ENCODE data around the gene RAB11FIP4. TPM values are rescaled to one million over a fixed set of nuclear protein-coding genes. Genes with fewer than 3 reads are reported as not detected.

RAB11FIP4 gene
- total and polyA plus RNA-seq, 4 donors: 1.5 to 16.0 (median 3.3) TPM

DNA sequence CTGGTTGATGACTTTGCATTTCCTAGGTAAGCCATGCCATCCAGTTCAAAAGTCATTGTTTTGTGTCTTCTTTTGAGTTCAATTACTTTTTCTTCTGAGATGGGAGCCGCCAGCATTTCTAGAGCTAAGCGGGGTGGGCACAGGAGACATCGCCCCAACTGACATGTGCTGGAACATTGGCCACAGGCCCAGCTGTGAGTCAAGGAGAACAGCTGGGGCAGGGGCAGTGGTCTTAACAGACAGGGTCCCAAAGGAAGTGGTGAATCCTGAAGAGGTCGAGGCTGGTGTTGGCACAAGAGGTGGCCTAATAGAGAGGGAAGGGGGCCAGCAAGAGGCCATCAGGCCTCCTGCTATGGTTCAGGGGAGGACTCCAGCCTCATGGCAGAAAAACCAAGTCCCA lies 17.1 kb downstream of the RAB11FIP4 start:
- Histone ChIP-seq H3K4me3 (ENCODE audit: low read depth in 1 of 3, low read length in 3 of 3) (no peak overlapping the region), H3K27ac (ENCODE audit: low read depth in 1 of 2, low read length in 2 of 2) (no peak overlapping the region), H3K27me3 (ENCODE audit: control insufficient read depth in 4 of 4, insufficient read depth in 4 of 4, low read length in 3 of 4) (peaks cover 0 to 2% (median 0%) of the 10 kb centered on the region in 4 donors), H3K9me3 (ENCODE audit: control insufficient read depth in 4 of 4, low read length in 3 of 4) (no peaks in the 10 kb centered on the region), H3K4me1 (ENCODE audit: control insufficient read depth in 4 of 4, insufficient read depth in 4 of 4, low read length in 3 of 4) (no peaks in the 10 kb centered on the region), H3K36me3 (ENCODE audit: control insufficient read depth in 4 of 4, insufficient read depth in 3 of 4, low read depth in 1 of 4, low read length in 3 of 4) (no peaks in the 10 kb centered on the region), H3K9ac (ENCODE audit: low read depth in 1 of 2, low read length in 2 of 2) (no peak overlapping the region)
- TF ChIP-seq, protein P1, sequence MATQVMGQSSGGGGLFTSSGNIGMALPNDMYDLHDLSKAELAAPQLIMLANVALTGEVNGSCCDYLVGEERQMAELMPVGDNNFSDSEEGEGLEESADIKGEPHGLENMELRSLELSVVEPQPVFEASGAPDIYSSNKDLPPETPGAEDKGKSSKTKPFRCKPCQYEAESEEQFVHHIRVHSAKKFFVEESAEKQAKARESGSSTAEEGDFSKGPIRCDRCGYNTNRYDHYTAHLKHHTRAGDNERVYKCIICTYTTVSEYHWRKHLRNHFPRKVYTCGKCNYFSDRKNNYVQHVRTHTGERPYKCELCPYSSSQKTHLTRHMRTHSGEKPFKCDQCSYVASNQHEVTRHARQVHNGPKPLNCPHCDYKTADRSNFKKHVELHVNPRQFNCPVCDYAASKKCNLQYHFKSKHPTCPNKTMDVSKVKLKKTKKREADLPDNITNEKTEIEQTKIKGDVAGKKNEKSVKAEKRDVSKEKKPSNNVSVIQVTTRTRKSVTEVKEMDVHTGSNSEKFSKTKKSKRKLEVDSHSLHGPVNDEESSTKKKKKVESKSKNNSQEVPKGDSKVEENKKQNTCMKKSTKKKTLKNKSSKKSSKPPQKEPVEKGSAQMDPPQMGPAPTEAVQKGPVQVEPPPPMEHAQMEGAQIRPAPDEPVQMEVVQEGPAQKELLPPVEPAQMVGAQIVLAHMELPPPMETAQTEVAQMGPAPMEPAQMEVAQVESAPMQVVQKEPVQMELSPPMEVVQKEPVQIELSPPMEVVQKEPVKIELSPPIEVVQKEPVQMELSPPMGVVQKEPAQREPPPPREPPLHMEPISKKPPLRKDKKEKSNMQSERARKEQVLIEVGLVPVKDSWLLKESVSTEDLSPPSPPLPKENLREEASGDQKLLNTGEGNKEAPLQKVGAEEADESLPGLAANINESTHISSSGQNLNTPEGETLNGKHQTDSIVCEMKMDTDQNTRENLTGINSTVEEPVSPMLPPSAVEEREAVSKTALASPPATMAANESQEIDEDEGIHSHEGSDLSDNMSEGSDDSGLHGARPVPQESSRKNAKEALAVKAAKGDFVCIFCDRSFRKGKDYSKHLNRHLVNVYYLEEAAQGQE (IDR thresholded peaks at IDR 0.05): no peak
- TF ChIP-seq HNF4A (conservative IDR thresholded peaks at IDR 0.05) (no peak), TAF1 (conservative IDR thresholded peaks at IDR 0.05) (no peak), YY1 (IDR thresholded peaks at IDR 0.05) (no peak), FOXA2 (IDR thresholded peaks at IDR 0.05) (no peak), RAD21 (IDR thresholded peaks at IDR 0.05) (no peak), GABPA (IDR thresholded peaks at IDR 0.05 in 1 of 2, conservative IDR thresholded peaks at IDR 0.05 in 1 of 2) (no peak), SP1 (IDR thresholded peaks at IDR 0.05) (no peak), FOXA1 (IDR thresholded peaks at IDR 0.05) (no peak), HNF4G (IDR thresholded peaks at IDR 0.05) (no peak), JUND (IDR thresholded peaks at IDR 0.05) (no peak)
- TF ChIP-seq, protein P2, sequence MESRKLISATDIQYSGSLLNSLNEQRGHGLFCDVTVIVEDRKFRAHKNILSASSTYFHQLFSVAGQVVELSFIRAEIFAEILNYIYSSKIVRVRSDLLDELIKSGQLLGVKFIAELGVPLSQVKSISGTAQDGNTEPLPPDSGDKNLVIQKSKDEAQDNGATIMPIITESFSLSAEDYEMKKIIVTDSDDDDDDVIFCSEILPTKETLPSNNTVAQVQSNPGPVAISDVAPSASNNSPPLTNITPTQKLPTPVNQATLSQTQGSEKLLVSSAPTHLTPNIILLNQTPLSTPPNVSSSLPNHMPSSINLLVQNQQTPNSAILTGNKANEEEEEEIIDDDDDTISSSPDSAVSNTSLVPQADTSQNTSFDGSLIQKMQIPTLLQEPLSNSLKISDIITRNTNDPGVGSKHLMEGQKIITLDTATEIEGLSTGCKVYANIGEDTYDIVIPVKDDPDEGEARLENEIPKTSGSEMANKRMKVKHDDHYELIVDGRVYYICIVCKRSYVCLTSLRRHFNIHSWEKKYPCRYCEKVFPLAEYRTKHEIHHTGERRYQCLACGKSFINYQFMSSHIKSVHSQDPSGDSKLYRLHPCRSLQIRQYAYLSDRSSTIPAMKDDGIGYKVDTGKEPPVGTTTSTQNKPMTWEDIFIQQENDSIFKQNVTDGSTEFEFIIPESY (IDR thresholded peaks at IDR 0.05): no peak
- TF ChIP-seq, protein P3, sequence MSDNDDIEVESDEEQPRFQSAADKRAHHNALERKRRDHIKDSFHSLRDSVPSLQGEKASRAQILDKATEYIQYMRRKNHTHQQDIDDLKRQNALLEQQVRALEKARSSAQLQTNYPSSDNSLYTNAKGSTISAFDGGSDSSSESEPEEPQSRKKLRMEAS (IDR thresholded peaks at IDR 0.05): no peak
- TF ChIP-seq, protein P4, sequence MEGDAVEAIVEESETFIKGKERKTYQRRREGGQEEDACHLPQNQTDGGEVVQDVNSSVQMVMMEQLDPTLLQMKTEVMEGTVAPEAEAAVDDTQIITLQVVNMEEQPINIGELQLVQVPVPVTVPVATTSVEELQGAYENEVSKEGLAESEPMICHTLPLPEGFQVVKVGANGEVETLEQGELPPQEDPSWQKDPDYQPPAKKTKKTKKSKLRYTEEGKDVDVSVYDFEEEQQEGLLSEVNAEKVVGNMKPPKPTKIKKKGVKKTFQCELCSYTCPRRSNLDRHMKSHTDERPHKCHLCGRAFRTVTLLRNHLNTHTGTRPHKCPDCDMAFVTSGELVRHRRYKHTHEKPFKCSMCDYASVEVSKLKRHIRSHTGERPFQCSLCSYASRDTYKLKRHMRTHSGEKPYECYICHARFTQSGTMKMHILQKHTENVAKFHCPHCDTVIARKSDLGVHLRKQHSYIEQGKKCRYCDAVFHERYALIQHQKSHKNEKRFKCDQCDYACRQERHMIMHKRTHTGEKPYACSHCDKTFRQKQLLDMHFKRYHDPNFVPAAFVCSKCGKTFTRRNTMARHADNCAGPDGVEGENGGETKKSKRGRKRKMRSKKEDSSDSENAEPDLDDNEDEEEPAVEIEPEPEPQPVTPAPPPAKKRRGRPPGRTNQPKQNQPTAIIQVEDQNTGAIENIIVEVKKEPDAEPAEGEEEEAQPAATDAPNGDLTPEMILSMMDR (IDR thresholded peaks at IDR 0.05; ENCODE audit: low read depth, low read length, missing input control): no peak
- DNase-seq (ENCODE audit: low spot score): no peak
- WGBS: 87% methylated on average over 4 of the region's 4 CpGs

DNA sequence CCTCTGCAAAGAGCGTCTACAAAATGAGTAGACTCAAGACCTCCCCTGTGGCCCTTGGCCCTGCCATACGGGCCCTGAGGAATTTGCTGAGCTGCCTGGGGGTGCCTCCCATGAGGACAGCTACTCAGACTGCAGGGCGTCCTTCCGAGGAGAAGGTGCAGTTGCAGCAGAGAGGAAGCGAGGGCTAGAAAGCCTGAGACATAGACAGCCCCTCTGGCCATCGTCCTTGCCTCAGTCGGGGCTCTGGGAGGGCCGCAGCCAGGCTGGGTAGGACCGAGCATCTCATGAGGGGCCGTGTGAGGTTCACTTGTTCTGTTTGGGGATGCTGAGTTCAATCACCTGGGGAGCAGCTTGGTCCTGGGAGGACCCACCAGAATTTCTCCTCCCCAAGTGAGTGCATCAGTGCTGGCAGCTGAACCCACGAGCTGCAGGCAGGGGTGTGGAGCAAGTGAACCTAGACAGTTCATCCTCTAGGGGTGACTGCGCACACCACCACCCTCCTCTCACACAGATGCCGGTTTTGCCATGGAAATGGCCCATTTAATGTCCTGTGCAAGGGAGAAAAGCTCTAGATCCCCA lies 20.3 kb downstream of the RAB11FIP4 start:
- 89% methylated on average over 13 of the region's 13 CpGs for WGBS
- Histone ChIP-seq H3K4me1 (ENCODE audit: control insufficient read depth in 4 of 4, insufficient read depth in 4 of 4, low read length in 3 of 4) (no peaks in the 10 kb centered on the region), H3K9me3 (ENCODE audit: control insufficient read depth in 4 of 4, low read length in 3 of 4) (no peaks in the 10 kb centered on the region), H3K4me3 (ENCODE audit: low read depth in 1 of 3, low read length in 3 of 3) (no peak overlapping the region), H3K27me3 (ENCODE audit: control insufficient read depth in 4 of 4, insufficient read depth in 4 of 4, low read length in 3 of 4) (peaks cover 0 to 2% (median 0%) of the 10 kb centered on the region in 4 donors), H3K27ac (ENCODE audit: low read depth in 1 of 2, low read length in 2 of 2) (no peak overlapping the region), H3K36me3 (ENCODE audit: control insufficient read depth in 4 of 4, insufficient read depth in 3 of 4, low read depth in 1 of 4, low read length in 3 of 4) (no peaks in the 10 kb centered on the region), H3K9ac (ENCODE audit: low read depth in 1 of 2, low read length in 2 of 2) (no peak overlapping the region)
- DNase-seq (ENCODE audit: low spot score): no peak
- TF ChIP-seq, protein P4 (IDR thresholded peaks at IDR 0.05; ENCODE audit: low read depth, low read length, missing input control): no peak
- TF ChIP-seq, protein P2 (IDR thresholded peaks at IDR 0.05): no peak
- TF ChIP-seq RXRA (IDR thresholded peaks at IDR 0.05): no peak
- TF ChIP-seq FOXA2 (IDR thresholded peaks at IDR 0.05): no peak
- TF ChIP-seq JUND (IDR thresholded peaks at IDR 0.05): no peak
- no peak for TF ChIP-seq EGR1 (IDR thresholded peaks at IDR 0.05; ENCODE audit: low read depth in 2 of 2)
- TF ChIP-seq FOXA1 (IDR thresholded peaks at IDR 0.05): no peak
- TF ChIP-seq GABPA (IDR thresholded peaks at IDR 0.05 in 1 of 2, conservative IDR thresholded peaks at IDR 0.05 in 1 of 2): no peak
- TF ChIP-seq YY1 (IDR thresholded peaks at IDR 0.05): no peak
- TF ChIP-seq HNF4A (conservative IDR thresholded peaks at IDR 0.05): no peak

Data from liver (tissue), 9 donors.